ENCODE measurements around the gene MRTFB.

The MRTFB gene

GRCh38 chr16:14063618-14064581 lies 7.2 kb upstream of the MRTFB start:
- no peak for DNase-seq

- DNase-seq = peak; percentile 23
Observed at GRCh38 chr16:14069818-14070217, 1.3 kb upstream of the MRTFB start.

GRCh38 chr16:14070555-14070876 lies 603 bp upstream of the MRTFB start:
- peak; percentile 54 for DNase-seq

- peak; percentile 21 for DNase-seq
Observed at GRCh38 chr16:14071576-14072271, 605 bp downstream of the MRTFB start.

GRCh38 chr16:14072360-14072759 lies 1.2 kb downstream of the MRTFB start:
- DNase-seq = no peak

- DNase-seq = no peak
Observed at GRCh38 chr16:14074544-14074943, 3.4 kb downstream of the MRTFB start.

- no peak for DNase-seq
Observed at GRCh38 chr16:14077918-14078317, 6.8 kb downstream of the MRTFB start.

- DNase-seq = no peak
Observed at GRCh38 chr16:14086477-14086876, 15.4 kb downstream of the MRTFB start.

- no peak for DNase-seq
Observed at GRCh38 chr16:14087181-14087580, 16.1 kb downstream of the MRTFB start.

GRCh38 chr16:14087590-14088154 lies 16.6 kb downstream of the MRTFB start:
- DNase-seq = no peak

GRCh38 chr16:14088155-14088753 lies 17.1 kb downstream of the MRTFB start:
- no peak for DNase-seq

GRCh38 chr16:14089283-14089823 lies 18.2 kb downstream of the MRTFB start:
- no peak for DNase-seq

- no peak for DNase-seq
Observed at GRCh38 chr16:14092561-14092960, 21.4 kb downstream of the MRTFB start.

- DNase-seq = no peak
Observed at GRCh38 chr16:14095883-14096551, 24.9 kb downstream of the MRTFB start.

GRCh38 chr16:14097182-14097959 lies 26.3 kb downstream of the MRTFB start:
- DNase-seq = peak; percentile 97

GRCh38 chr16:14098081-14098480 lies 27.0 kb downstream of the MRTFB start:
- no peak for DNase-seq

GRCh38 chr16:14100825-14101224 lies 29.7 kb downstream of the MRTFB start:
- no peak for DNase-seq

GRCh38 chr16:14101415-14101814 lies 30.3 kb downstream of the MRTFB start:
- DNase-seq = no peak

GRCh38 chr16:14102925-14103720 lies 32.0 kb downstream of the MRTFB start:
- no peak for DNase-seq

GRCh38 chr16:14104066-14104465 lies 32.9 kb downstream of the MRTFB start:
- no peak for DNase-seq
